Measurements from ENCODE around the gene DYTN. TPM values are rescaled to one million over a fixed set of nuclear protein-coding genes. Genes with fewer than 3 reads are reported as not detected.

DYTN gene

GRCh38 chr2:206611191-206611590 is 107.0 kb downstream of the DYTN start:
- no peak overlapping the region for H3K27ac ChIP-seq (ENCODE audit: low read length, poor library complexity, severe bottlenecking)
- H2AK5ac ChIP-seq (ENCODE audit: low read length, severe bottlenecking): no peak overlapping the region
- no peak overlapping the region for H3K9ac ChIP-seq (ENCODE audit: low read length)
- no peak overlapping the region for H4K91ac ChIP-seq (ENCODE audit: low read length)
- no peak overlapping the region for H3K23ac ChIP-seq (ENCODE audit: low read length in 2 of 2)
- H3K4me3 ChIP-seq (ENCODE audit: insufficient read depth in 1 of 2, low read depth in 1 of 2, low read length in 2 of 2): no peak overlapping the region
- no peak overlapping the region for H2BK5ac ChIP-seq (ENCODE audit: low read depth, low read length, poor library complexity, severe bottlenecking)
- H2BK15ac ChIP-seq (ENCODE audit: low read depth, poor library complexity, severe bottlenecking): no peak overlapping the region
- no peaks in the 10 kb centered on the region for H3K27me3 ChIP-seq (ENCODE audit: control insufficient read depth in 1 of 2, insufficient read depth in 1 of 2, low read length in 2 of 2)
- H4K8ac ChIP-seq (ENCODE audit: low read length): no peak overlapping the region
- no peaks in the 10 kb centered on the region for H3K36me3 ChIP-seq (ENCODE audit: control insufficient read depth in 1 of 2, insufficient read depth in 2 of 2, low read depth in 1 of 2, low read length in 2 of 2)
- no peaks in the 10 kb centered on the region for H3K79me1 ChIP-seq (replicated peaks; ENCODE audit: low read length, poor library complexity, severe bottlenecking)
- 100% methylated on average over 1 of the region's 6 CpGs for WGBS
- no peak overlapping the region for H2BK12ac ChIP-seq (ENCODE audit: low read length in 2 of 2)
- no peak overlapping the region for H3K14ac ChIP-seq (ENCODE audit: low read length in 2 of 2)
- no peak overlapping the region for H2BK120ac ChIP-seq (ENCODE audit: low read depth, low read length)
- H2AFZ ChIP-seq (ENCODE audit: low read depth, low read length): no peak overlapping the region
- H3K4me1 ChIP-seq (ENCODE audit: control insufficient read depth, insufficient read depth, low read depth, low read length): peaks cover 2% of the 10 kb centered on the region
- H3K18ac ChIP-seq (ENCODE audit: low read depth in 1 of 2, low read length in 2 of 2): no peak overlapping the region
- no peak overlapping the region for H3K4me2 ChIP-seq (ENCODE audit: low read length, poor library complexity, severe bottlenecking)
- H3K9me3 ChIP-seq (ENCODE audit: control insufficient read depth, low read length): peaks cover 5% of the 10 kb centered on the region
- DNase-seq: no peak
- no peak overlapping the region for H3K4ac ChIP-seq (ENCODE audit: low read depth in 1 of 2, low read length in 2 of 2)

DNA sequence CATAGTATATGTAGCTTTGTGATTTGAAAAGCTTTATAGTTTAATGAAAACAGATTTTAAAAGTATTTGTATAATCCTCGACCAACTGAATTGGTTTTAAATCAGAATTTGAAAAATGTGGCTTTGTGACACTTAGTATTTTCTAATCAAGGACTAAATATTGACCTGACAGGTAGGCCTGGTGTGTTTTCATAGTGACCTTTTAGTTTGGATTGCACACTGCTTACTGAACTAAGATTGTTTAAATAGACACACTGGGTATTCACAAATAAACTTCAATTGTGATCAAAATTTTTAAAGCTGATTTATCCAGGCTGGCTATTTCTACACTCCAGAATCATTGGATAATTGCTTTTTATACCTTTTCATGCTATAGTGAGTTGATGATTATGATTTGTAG is 107.7 kb downstream of the DYTN start:
- Histone ChIP-seq H3K18ac (ENCODE audit: low read depth in 1 of 2, low read length in 2 of 2) (no peak overlapping the region), H3K14ac (ENCODE audit: low read length in 2 of 2) (no peak overlapping the region), H3K36me3 (ENCODE audit: control insufficient read depth in 1 of 2, insufficient read depth in 2 of 2, low read depth in 1 of 2, low read length in 2 of 2) (no peaks in the 10 kb centered on the region), H2BK15ac (ENCODE audit: low read depth, poor library complexity, severe bottlenecking) (no peak overlapping the region), H4K91ac (ENCODE audit: low read length) (no peak overlapping the region), H3K27me3 (ENCODE audit: control insufficient read depth in 1 of 2, insufficient read depth in 1 of 2, low read length in 2 of 2) (no peaks in the 10 kb centered on the region), H2AK5ac (ENCODE audit: low read length, severe bottlenecking) (no peak overlapping the region), H2BK120ac (ENCODE audit: low read depth, low read length) (no peak overlapping the region), H3K9me3 (ENCODE audit: control insufficient read depth, low read length) (peaks cover 5% of the 10 kb centered on the region), H3K4me3 (ENCODE audit: insufficient read depth in 1 of 2, low read depth in 1 of 2, low read length in 2 of 2) (no peak overlapping the region), H4K8ac (ENCODE audit: low read length) (no peak overlapping the region), H2BK5ac (ENCODE audit: low read depth, low read length, poor library complexity, severe bottlenecking) (no peak overlapping the region), H2BK12ac (ENCODE audit: low read length in 2 of 2) (no peak overlapping the region), H3K4ac (ENCODE audit: low read depth in 1 of 2, low read length in 2 of 2) (no peak overlapping the region), H2AFZ (ENCODE audit: low read depth, low read length) (no peak overlapping the region), H3K79me1 (replicated peaks; ENCODE audit: low read length, poor library complexity, severe bottlenecking) (no peaks in the 10 kb centered on the region), H3K27ac (ENCODE audit: low read length, poor library complexity, severe bottlenecking) (no peak overlapping the region), H3K4me1 (ENCODE audit: control insufficient read depth, insufficient read depth, low read depth, low read length) (peaks cover 2% of the 10 kb centered on the region), H3K9ac (ENCODE audit: low read length) (no peak overlapping the region), H3K4me2 (ENCODE audit: low read length, poor library complexity, severe bottlenecking) (no peak overlapping the region), H3K23ac (ENCODE audit: low read length in 2 of 2) (no peak overlapping the region)
- 100% methylated on average over 1 of the region's 1 CpG for WGBS
- no peak for DNase-seq

GRCh38 chr2:206603243-206603642 is 115.0 kb downstream of the DYTN start:
- no peaks in the 10 kb centered on the region for H3K27me3 ChIP-seq (ENCODE audit: control insufficient read depth in 1 of 2, insufficient read depth in 1 of 2, low read length in 2 of 2)
- no peaks in the 10 kb centered on the region for H3K4me1 ChIP-seq (ENCODE audit: control insufficient read depth, insufficient read depth, low read depth, low read length)
- no peaks in the 10 kb centered on the region for H3K9me3 ChIP-seq (ENCODE audit: control insufficient read depth, low read length)
- no peak overlapping the region for H3K4ac ChIP-seq (ENCODE audit: low read depth in 1 of 2, low read length in 2 of 2)
- H3K9ac ChIP-seq (ENCODE audit: low read length): no peak overlapping the region
- DNase-seq: no peak
- H3K79me1 ChIP-seq (replicated peaks; ENCODE audit: low read length, poor library complexity, severe bottlenecking): no peaks in the 10 kb centered on the region
- no peak overlapping the region for H3K4me3 ChIP-seq (ENCODE audit: insufficient read depth in 1 of 2, low read depth in 1 of 2, low read length in 2 of 2)
- H3K14ac ChIP-seq (ENCODE audit: low read length in 2 of 2): no peak overlapping the region
- H2AK5ac ChIP-seq (ENCODE audit: low read length, severe bottlenecking): no peak overlapping the region
- no peak overlapping the region for H3K27ac ChIP-seq (ENCODE audit: low read length, poor library complexity, severe bottlenecking)
- no peak overlapping the region for H2AFZ ChIP-seq (ENCODE audit: low read depth, low read length)
- no peaks in the 10 kb centered on the region for H3K36me3 ChIP-seq (ENCODE audit: control insufficient read depth in 1 of 2, insufficient read depth in 2 of 2, low read depth in 1 of 2, low read length in 2 of 2)
- no peak overlapping the region for H2BK15ac ChIP-seq (ENCODE audit: low read depth, poor library complexity, severe bottlenecking)
- H4K91ac ChIP-seq (ENCODE audit: low read length): no peak overlapping the region
- WGBS: 91% methylated on average over 1 of the region's 3 CpGs
- no peak overlapping the region for H3K18ac ChIP-seq (ENCODE audit: low read depth in 1 of 2, low read length in 2 of 2)
- no peak overlapping the region for H2BK5ac ChIP-seq (ENCODE audit: low read depth, low read length, poor library complexity, severe bottlenecking)
- H3K23ac ChIP-seq (ENCODE audit: low read length in 2 of 2): no peak overlapping the region
- H3K4me2 ChIP-seq (ENCODE audit: low read length, poor library complexity, severe bottlenecking): no peak overlapping the region
- no peak overlapping the region for H2BK12ac ChIP-seq (ENCODE audit: low read length in 2 of 2)
- H4K8ac ChIP-seq (ENCODE audit: low read length): no peak overlapping the region
- no peak overlapping the region for H2BK120ac ChIP-seq (ENCODE audit: low read depth, low read length)

Small RNA genes within 50 kb of the gene (small RNA-seq; reads per million reads assigned to genes)
- not detected for gene RF00019 (ENCODE audit: low read depth)
